TTC549 (cell line): ENCODE measurements around the gene ZNF823.

Experiments used
- FAIRE-seq: peaks from 2 replicates; lab custom pipeline; 2012; peaks lifted over from hg19 to GRCh38; lab: Jason Lieb, UNC

The ZNF823 gene

GRCh38 chr19:11737964-11738745 lies 591 bp downstream of the ZNF823 start:
- no peak for FAIRE-seq

DNA sequence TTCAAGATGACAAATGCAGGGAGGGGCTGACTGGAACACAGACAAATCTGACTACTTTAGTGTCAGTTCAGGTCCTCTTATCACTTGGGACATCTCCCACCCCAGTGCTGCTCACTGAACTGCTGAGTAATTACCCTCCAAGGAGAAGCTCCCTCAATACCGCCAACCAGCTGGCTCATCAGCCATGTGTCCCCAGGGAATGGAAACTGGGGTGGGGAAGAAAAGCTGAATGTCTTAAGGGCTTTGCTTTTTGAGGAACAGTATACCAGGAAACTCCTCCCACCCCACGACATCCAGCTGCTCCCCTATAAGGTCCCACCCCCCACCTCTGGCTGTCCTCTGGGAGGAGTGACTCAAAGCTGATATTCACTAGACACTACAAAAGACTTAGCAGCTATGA lies 2.0 kb downstream of the ZNF823 start:
- FAIRE-seq = no peak

DNA sequence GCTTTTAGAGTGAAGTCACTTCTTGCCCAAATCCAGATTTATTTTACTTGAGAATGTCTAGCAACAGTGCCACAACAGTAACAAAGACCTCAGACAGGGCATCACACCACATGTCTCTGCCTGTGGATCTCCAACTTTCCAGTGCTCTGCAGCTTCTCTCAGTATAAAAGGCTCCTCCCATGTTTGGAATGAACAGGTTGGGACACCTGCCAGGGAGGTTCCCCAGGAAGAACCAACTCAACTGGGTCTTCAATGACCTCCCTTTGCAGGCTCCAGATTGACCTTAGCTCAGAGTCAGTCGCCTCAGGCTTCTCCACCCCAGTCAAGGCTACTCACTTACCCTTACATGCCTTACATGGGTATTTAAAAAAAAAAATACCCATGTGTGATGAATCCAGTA lies 3.4 kb downstream of the ZNF823 start:
- no peak for FAIRE-seq

- FAIRE-seq = no peak
These were observed 9.2 kb downstream of the ZNF823 start for GRCh38 chr19:11729586-11729985.

DNA sequence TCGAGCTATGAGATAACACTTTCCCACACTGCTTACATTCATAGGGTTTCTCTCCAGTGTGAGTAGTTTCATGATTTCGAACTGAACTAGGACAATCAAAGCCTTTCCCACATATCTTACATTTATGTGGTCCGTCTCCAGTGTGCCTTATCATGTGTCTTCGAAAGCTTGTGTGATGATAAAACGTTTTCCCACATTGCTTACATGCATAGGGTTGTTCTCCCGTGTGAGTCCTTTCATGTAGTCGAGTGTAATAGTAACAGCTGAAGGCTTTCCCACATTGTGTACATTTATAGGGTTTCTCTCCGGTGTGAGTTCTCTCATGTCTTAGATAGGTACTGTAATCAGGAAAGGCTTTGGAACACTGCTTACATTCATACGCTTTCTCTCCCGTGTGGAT lies 16.3 kb downstream of the ZNF823 start:
- no peak for FAIRE-seq

DNA sequence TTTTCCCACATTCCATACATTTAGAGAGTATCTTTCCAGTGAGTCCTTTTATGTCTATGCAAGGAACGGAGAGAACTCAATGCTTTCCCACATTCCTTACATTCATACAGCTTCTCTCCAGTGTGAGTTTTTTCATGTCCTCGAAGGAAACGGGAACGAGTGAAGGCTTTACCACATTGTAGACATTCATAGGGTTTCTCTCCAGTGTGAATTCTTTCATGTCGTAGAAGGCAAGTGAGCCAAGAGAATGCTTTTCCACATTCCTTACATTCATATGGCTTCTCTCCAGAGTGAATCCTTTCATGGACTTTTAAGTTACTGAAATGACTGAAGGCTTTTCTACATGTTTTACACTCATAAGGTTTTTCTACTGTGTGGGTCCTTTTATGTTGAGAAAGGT lies 17.1 kb downstream of the ZNF823 start:
- no peak for FAIRE-seq

DNA sequence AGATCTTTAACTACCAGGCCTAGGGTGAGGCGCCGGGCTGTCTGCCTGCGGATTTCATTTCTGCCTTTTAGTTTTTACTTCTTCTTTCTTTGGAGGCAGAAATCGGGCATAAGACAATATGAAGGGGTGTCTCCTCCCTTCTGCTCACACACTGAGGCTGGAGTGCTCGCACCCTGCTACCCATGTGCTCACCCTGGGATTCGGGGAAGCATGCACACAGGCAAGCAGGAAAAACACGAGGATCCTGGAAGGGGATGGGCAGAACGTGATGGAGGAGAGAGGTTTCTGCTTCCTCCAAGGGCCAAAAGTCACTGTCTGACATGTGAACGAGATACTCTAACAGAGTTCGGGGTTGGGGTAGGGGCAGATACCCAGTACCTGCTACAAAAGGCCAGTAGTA lies 28.4 kb downstream of the ZNF823 start:
- FAIRE-seq = no peak

GRCh38 chr19:11708457-11708856 lies 30.3 kb downstream of the ZNF823 start:
- no peak for FAIRE-seq

DNA sequence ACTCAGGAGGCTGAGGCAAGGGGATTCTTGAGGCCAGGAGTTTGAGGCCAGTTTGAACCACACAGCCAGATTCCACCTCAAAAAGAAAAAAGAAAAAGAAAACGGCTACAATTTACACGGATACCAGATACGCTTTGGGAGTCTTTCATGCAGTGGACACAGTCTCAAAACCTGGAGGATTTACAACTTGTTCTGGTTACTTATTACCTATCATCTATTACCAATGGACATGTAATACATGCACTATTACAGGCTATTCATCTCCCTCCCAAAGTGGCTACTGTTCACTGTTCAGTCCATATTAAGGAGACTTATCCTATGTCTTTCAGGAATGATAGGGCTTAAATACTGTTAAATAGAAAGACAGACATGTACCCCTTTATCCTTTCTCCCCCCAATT lies 33.3 kb downstream of the ZNF823 start:
- FAIRE-seq = no peak

GRCh38 chr19:11704626-11705025 lies 34.1 kb downstream of the ZNF823 start:
- FAIRE-seq = no peak

DNA sequence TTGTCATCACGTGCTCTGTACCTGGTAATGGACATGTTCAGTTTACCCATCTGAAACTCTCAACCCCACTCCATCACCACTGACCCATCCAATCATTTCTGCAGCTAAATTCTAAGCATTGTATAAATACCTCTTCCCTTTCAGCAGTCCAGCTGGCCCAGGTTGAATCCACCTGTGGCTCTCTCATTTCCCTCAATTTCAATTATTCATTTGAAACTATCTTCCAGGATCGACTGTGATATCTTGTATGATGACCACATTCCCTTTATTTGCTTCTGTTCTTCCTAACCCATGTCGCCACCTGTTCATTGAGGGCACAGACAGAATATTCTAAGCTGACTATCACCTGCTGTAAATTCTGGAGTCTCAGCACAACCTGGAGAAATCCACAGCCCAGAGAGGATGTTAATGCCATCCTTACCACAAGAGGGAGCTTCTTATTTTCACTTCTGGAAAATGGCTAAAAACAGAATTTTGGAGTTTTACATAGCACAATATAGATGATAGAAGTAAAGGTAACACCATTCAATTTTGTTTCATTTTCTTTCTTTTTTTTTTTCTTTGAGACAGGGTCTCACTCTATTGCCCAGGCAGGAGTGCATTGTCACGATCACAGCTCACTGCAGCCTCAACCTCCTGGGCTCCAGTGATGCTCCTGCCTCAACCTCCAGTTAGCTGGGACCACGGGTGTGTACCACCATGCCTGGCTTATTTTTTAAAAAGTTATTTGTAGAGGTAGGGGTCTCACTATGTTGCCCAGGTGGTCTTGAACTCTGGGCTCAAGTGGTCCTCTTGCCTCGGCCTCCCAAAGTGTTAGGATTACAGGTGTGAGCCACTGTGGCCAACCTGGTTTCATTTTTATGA lies 38.6 kb downstream of the ZNF823 start:
- FAIRE-seq = peak; percentile 89

DNA sequence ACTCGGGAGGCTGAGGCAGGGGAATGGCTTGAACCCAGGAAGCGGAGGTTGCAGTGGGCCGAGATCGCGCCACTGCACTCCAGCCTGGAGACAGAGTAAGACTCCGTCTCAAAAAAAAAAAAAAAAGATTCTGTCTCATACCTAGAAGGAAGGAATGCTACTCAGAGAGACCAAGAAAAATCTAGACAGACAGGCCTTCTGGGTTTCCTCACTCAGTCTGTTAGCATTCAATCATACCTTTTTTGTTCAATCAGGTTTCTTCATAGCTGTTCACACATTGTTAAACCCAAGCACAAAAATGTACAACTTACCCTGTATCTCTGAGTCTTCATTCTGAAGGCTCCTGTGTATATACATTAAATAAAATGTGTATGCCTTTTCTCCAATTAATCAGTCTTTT lies 40.5 kb downstream of the ZNF823 start:
- no peak for FAIRE-seq

GRCh38 chr19:11697284-11697855 lies 41.4 kb downstream of the ZNF823 start:
- no peak for FAIRE-seq

GRCh38 chr19:11694533-11695439 lies 44.0 kb downstream of the ZNF823 start:
- FAIRE-seq = peak; percentile 79

DNA sequence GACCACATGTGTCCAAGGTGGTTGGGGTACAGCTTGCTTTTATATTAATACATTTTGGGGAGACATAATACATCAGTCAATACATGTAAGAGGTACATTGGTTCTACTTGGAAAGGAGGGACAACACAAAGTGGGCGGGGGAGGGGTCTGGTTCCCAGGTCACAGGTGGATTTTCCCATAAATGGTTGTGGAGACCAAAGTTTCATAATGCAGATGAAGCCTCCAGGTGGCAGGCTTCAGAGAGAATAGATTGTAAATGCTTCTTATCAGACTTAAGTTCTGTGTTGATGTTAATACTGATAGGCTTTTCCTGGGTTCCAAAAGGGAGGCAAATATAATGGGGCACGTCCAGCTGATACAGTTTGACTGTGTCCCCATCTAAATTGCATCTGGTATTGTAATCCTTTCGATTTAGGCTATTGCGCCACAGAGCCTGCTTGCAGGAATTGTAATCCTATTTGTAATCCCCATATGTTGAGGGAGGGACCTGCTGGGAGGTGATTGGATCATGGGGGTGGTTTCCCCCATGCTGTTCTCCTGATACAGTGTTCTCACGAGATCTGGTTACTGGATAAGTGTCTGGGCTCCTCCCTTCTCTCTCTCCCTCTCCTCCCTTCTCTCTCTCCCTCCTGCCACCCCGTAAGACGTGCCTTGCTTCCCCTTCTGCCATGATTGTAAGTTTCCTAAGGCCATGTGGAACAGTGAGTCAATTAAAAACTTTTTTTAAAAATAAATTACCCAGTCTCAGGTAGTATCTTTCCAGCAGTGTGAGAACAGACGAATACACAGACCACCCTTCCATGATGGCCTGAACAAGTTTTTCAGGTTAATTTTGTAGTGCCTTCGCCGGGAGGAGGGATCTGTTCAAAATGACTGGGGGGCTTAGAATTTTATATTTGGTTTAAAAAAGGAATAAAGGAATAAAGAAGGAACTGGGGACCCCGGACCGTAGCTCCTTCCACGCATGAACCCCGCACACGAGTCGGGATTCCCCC lies 44.9 kb downstream of the ZNF823 start:
- FAIRE-seq = no peak

GRCh38 chr19:11692127-11692790 lies 46.5 kb downstream of the ZNF823 start:
- no peak for FAIRE-seq

GRCh38 chr19:11685676-11686650 lies 52.8 kb downstream of the ZNF823 start:
- no peak for FAIRE-seq

GRCh38 chr19:11684987-11685675 lies 53.6 kb downstream of the ZNF823 start:
- no peak for FAIRE-seq
